ENCODE measurements around the gene TRAFD1.

TRAFD1 gene, protein sequence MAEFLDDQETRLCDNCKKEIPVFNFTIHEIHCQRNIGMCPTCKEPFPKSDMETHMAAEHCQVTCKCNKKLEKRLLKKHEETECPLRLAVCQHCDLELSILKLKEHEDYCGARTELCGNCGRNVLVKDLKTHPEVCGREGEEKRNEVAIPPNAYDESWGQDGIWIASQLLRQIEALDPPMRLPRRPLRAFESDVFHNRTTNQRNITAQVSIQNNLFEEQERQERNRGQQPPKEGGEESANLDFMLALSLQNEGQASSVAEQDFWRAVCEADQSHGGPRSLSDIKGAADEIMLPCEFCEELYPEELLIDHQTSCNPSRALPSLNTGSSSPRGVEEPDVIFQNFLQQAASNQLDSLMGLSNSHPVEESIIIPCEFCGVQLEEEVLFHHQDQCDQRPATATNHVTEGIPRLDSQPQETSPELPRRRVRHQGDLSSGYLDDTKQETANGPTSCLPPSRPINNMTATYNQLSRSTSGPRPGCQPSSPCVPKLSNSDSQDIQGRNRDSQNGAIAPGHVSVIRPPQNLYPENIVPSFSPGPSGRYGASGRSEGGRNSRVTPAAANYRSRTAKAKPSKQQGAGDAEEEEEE

DNA sequence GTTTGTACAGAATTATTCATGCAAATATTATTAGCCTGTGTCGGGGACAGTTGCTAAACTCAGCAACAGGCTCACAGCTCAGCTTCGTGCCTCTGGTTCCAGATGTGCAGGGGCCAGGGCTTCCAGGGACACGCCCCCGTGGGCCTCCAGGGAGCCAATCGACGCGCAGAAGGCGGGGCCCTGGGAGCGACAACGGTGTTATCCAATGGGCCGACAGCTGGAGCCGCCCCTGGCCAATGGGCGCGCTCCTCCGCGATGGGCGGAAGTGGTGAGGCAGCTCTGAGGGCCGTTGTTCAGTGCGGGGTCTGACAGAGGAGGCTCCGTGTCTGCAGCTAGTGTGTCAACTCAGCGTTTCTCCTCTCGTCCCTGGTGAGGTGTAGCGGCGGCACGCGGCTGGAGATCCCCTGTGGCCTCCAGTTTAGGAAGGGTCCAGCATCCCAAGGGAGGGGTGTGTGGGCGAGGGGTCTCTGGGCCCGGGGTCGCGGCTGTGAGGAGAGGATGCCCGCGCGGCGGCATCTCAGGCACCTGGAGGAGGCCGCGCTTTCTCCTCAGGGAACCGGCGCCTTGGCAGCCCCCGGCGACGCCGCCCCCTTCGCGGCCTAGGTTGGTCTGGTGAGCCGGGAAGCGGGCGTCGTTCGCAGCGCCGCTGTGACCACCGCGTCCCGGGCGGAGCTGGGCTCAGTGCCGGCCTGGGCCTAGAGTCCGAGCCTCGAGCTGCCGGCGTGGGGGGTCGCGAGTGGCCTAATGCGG, at the start of gene TRAFD1:
Gene TRAFD1 (plus strand): TSS at position 311 of the 750 bp plus-strand sequence. CDS start 4,963 bp downstream, outside the sequence.
- DNase-seq (ENCODE audit: low read depth) = peak; percentile 83
- H3K4me3 ChIP-seq (ENCODE audit: control insufficient read depth, low read depth, low read length) = peak within 1 kb of the TSS; percentile 89
- no peak for TF ChIP-seq CTCF (IDR thresholded peaks at IDR 0.05; ENCODE audit: control insufficient read depth, insufficient read depth, low read depth, low read length, missing control alignments)

GRCh38 chr12:112087055-112087850, 38.1 kb upstream of the TRAFD1 start:
- TF ChIP-seq CTCF (IDR thresholded peaks at IDR 0.05; ENCODE audit: control insufficient read depth, insufficient read depth, low read depth, low read length, missing control alignments) = peak; percentile 27
- no peak overlapping the region for H3K4me3 ChIP-seq (ENCODE audit: control insufficient read depth, low read depth, low read length)
- no peak for DNase-seq (ENCODE audit: low read depth)

GRCh38 chr12:112087851-112088250, 37.5 kb upstream of the TRAFD1 start:
- H3K4me3 ChIP-seq (ENCODE audit: control insufficient read depth, low read depth, low read length) = no peak overlapping the region
- no peak for TF ChIP-seq CTCF (IDR thresholded peaks at IDR 0.05; ENCODE audit: control insufficient read depth, insufficient read depth, low read depth, low read length, missing control alignments)
- no peak for DNase-seq (ENCODE audit: low read depth)

GRCh38 chr12:112091563-112091962, 33.8 kb upstream of the TRAFD1 start:
- no peak overlapping the region for H3K4me3 ChIP-seq (ENCODE audit: control insufficient read depth, low read depth, low read length)
- TF ChIP-seq CTCF (IDR thresholded peaks at IDR 0.05; ENCODE audit: control insufficient read depth, insufficient read depth, low read depth, low read length, missing control alignments) = no peak
- DNase-seq (ENCODE audit: low read depth) = no peak

DNA sequence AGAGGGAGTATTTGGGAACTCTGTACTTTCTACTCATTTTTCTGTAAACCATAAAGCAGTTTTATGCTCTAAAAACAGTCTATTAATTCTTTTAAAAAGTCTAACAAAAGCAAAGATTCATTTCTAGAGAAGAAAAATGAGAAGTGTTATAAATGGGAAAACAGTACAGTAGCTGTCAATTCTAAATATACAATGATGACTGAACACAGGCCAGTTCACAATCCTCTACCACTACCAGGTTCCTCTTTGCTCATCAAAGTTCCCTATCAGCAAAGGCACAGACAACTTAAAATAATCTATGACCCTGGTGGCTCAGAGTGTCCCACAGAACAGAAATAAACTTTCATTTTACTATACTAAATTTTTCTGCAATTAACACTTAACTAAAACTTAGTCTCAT, 29.3 kb upstream of the TRAFD1 start:
- no peak overlapping the region for H3K4me3 ChIP-seq (ENCODE audit: control insufficient read depth, low read depth, low read length)
- DNase-seq (ENCODE audit: low read depth) = no peak
- no peak for TF ChIP-seq CTCF (IDR thresholded peaks at IDR 0.05; ENCODE audit: control insufficient read depth, insufficient read depth, low read depth, low read length, missing control alignments)

GRCh38 chr12:112096667-112097066, 28.7 kb upstream of the TRAFD1 start:
- TF ChIP-seq CTCF (IDR thresholded peaks at IDR 0.05; ENCODE audit: control insufficient read depth, insufficient read depth, low read depth, low read length, missing control alignments) = no peak
- no peak overlapping the region for H3K4me3 ChIP-seq (ENCODE audit: control insufficient read depth, low read depth, low read length)
- DNase-seq (ENCODE audit: low read depth) = no peak

Measured in AG09309 (cell line).